ENCODE results near the gene CREB3L4.

GRCh38 chr1:153990468-153991150, 22.9 kb downstream of the CREB3L4 start, which contains the start of gene RPS27:
- TF ChIP-seq, protein P1, sequence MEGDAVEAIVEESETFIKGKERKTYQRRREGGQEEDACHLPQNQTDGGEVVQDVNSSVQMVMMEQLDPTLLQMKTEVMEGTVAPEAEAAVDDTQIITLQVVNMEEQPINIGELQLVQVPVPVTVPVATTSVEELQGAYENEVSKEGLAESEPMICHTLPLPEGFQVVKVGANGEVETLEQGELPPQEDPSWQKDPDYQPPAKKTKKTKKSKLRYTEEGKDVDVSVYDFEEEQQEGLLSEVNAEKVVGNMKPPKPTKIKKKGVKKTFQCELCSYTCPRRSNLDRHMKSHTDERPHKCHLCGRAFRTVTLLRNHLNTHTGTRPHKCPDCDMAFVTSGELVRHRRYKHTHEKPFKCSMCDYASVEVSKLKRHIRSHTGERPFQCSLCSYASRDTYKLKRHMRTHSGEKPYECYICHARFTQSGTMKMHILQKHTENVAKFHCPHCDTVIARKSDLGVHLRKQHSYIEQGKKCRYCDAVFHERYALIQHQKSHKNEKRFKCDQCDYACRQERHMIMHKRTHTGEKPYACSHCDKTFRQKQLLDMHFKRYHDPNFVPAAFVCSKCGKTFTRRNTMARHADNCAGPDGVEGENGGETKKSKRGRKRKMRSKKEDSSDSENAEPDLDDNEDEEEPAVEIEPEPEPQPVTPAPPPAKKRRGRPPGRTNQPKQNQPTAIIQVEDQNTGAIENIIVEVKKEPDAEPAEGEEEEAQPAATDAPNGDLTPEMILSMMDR (IDR thresholded peaks at IDR 0.05) = peak in 1 of 6 experiments; percentile 20
- peak in 3 of 4 donors; percentile 86 to 98 (median 96) for TF ChIP-seq POLR2A (IDR thresholded peaks at IDR 0.05)
